ENCODE data around the gene MAB21L4.

DNA sequence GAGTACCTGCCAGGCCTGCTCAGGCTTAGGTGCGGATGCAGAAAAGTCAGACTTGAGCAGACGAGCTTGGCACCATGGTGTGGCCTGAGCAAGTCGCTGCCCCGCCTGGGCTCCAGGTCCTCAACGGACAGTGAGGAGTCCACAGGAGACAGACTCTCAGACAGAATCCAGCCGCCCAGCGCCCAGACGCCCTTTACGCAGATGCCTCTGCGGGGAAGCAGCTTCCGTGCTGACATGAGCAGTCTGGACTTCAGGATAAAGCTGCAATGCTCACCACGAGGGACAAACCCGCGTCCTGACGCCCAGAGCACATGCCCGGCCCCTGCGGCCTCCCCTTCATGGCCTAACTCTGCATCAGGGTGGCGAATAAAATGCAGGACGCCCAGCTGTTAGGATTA is 3.5 kb upstream of the MAB21L4 start:
- TF ChIP-seq, protein P1, sequence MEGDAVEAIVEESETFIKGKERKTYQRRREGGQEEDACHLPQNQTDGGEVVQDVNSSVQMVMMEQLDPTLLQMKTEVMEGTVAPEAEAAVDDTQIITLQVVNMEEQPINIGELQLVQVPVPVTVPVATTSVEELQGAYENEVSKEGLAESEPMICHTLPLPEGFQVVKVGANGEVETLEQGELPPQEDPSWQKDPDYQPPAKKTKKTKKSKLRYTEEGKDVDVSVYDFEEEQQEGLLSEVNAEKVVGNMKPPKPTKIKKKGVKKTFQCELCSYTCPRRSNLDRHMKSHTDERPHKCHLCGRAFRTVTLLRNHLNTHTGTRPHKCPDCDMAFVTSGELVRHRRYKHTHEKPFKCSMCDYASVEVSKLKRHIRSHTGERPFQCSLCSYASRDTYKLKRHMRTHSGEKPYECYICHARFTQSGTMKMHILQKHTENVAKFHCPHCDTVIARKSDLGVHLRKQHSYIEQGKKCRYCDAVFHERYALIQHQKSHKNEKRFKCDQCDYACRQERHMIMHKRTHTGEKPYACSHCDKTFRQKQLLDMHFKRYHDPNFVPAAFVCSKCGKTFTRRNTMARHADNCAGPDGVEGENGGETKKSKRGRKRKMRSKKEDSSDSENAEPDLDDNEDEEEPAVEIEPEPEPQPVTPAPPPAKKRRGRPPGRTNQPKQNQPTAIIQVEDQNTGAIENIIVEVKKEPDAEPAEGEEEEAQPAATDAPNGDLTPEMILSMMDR (IDR thresholded peaks at IDR 0.05; ENCODE audit: low read depth, low read length, poor library complexity, severe bottlenecking): no peak
- TF ChIP-seq EZH2phosphoT487 (IDR thresholded peaks at IDR 0.05; ENCODE audit: borderline replicate concordance, low read length): no peak

Data from DOHH2 (cell line).